Measurements from ENCODE around the gene OASL.

OASL gene

DNA sequence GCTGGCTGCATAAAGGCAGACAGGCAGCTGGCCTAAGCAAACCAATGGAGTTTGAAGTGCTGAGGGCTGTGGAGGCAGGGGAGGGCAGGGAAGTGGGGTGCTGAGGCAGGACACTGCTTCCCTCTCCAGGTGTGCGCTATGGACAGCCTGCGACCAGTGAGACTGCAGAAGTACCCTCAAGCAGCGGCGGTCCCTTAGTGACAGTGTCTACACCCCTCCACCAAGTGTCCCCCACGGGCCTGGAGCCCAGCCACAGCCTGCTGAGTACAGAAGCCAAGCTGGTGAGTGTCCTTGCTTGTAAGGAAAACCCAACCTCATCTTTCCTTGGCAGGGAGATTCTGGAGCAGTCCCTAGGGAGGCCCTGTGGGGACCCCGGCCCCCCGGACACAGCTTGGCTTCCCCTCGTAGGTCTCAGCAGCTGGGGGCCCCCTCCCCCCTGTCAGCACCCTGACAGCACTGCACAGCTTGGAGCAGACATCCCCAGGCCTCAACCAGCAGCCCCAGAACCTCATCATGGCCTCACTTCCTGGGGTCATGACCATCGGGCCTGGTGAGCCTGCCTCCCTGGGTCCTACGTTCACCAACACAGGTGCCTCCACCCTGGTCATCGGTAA lies 42.8 kb downstream of the OASL start:
- no peak for TF ChIP-seq SIN3A (IDR thresholded peaks at IDR 0.05; ENCODE audit: borderline replicate concordance, insufficient read depth, low read length)
- TF ChIP-seq POLR2AphosphoS5 (IDR thresholded peaks at IDR 0.05; ENCODE audit: low read depth, low read length) = no peak
- no peak for TF ChIP-seq TAF1 (IDR thresholded peaks at IDR 0.05; ENCODE audit: borderline replicate concordance, insufficient read depth, low read length)
- TF ChIP-seq, protein P1, sequence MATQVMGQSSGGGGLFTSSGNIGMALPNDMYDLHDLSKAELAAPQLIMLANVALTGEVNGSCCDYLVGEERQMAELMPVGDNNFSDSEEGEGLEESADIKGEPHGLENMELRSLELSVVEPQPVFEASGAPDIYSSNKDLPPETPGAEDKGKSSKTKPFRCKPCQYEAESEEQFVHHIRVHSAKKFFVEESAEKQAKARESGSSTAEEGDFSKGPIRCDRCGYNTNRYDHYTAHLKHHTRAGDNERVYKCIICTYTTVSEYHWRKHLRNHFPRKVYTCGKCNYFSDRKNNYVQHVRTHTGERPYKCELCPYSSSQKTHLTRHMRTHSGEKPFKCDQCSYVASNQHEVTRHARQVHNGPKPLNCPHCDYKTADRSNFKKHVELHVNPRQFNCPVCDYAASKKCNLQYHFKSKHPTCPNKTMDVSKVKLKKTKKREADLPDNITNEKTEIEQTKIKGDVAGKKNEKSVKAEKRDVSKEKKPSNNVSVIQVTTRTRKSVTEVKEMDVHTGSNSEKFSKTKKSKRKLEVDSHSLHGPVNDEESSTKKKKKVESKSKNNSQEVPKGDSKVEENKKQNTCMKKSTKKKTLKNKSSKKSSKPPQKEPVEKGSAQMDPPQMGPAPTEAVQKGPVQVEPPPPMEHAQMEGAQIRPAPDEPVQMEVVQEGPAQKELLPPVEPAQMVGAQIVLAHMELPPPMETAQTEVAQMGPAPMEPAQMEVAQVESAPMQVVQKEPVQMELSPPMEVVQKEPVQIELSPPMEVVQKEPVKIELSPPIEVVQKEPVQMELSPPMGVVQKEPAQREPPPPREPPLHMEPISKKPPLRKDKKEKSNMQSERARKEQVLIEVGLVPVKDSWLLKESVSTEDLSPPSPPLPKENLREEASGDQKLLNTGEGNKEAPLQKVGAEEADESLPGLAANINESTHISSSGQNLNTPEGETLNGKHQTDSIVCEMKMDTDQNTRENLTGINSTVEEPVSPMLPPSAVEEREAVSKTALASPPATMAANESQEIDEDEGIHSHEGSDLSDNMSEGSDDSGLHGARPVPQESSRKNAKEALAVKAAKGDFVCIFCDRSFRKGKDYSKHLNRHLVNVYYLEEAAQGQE (IDR thresholded peaks at IDR 0.05; ENCODE audit: insufficient read depth in 1 of 2, low read depth in 2 of 2, low read length in 2 of 2) = no peak
- no peak for TF ChIP-seq FOXP2 (optimal IDR thresholded peaks at IDR 0.05; ENCODE audit: borderline replicate concordance, extremely low read depth, extremely low read length, insufficient read depth)

DNA sequence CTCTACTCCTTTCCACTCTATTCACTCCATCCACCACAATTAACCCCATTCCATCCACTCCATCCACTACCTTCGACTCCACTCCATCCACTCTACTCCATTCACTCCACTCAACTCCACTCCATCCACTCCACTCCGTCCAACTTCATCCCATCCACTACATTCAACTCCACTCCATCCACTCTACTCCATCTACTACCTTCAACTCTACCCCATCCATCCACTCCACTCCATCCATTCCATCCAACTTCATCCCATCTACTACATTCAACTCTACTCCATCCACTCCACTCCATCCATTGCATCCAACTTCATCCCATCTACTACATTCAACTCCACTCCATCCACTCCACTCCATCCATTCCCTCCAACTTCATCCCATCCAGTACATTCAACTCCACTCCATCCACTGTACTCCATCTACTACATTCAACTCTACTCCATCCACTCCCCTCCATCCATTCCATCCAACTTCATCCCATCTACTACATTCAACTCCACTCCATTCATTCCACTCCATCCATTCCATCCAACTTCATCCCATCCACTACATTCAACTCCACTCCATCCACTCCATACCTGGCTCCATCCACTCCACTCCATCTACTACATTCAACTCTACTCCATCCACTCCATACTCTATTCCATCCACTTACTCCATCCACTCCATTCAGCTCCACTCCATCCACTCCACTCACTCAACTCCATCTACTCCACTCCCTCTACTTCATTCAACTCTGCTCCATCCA lies 44.3 kb downstream of the OASL start:
- TF ChIP-seq, protein P1 (IDR thresholded peaks at IDR 0.05; ENCODE audit: insufficient read depth in 1 of 2, low read depth in 2 of 2, low read length in 2 of 2) = no peak
- TF ChIP-seq TAF1 (IDR thresholded peaks at IDR 0.05; ENCODE audit: borderline replicate concordance, insufficient read depth, low read length) (no peak), FOXP2 (optimal IDR thresholded peaks at IDR 0.05; ENCODE audit: borderline replicate concordance, extremely low read depth, extremely low read length, insufficient read depth) (no peak), POLR2AphosphoS5 (IDR thresholded peaks at IDR 0.05; ENCODE audit: low read depth, low read length) (no peak), SIN3A (IDR thresholded peaks at IDR 0.05; ENCODE audit: borderline replicate concordance, insufficient read depth, low read length) (no peak)

DNA sequence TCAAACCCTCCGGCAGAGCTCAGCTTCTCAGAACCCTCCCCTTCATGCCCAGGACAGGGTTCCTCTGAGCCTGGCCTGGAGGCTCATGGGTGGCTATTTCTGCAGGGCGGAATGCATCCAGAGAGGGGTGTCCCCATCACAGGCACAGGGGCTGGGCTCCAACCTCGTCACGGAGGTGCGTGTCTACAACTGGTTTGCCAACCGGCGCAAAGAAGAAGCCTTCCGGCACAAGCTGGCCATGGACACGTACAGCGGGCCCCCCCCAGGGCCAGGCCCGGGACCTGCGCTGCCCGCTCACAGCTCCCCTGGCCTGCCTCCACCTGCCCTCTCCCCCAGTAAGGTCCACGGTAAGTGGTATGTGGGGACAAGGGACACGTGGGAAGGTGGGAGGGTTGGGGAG lies 45.0 kb downstream of the OASL start:
- TF ChIP-seq FOXP2 (optimal IDR thresholded peaks at IDR 0.05; ENCODE audit: borderline replicate concordance, extremely low read depth, extremely low read length, insufficient read depth) = no peak
- TF ChIP-seq, protein P1 (IDR thresholded peaks at IDR 0.05; ENCODE audit: insufficient read depth in 1 of 2, low read depth in 2 of 2, low read length in 2 of 2) = no peak
- TF ChIP-seq SIN3A (IDR thresholded peaks at IDR 0.05; ENCODE audit: borderline replicate concordance, insufficient read depth, low read length) = no peak
- TF ChIP-seq POLR2AphosphoS5 (IDR thresholded peaks at IDR 0.05; ENCODE audit: low read depth, low read length) = no peak
- no peak for TF ChIP-seq TAF1 (IDR thresholded peaks at IDR 0.05; ENCODE audit: borderline replicate concordance, insufficient read depth, low read length)

DNA sequence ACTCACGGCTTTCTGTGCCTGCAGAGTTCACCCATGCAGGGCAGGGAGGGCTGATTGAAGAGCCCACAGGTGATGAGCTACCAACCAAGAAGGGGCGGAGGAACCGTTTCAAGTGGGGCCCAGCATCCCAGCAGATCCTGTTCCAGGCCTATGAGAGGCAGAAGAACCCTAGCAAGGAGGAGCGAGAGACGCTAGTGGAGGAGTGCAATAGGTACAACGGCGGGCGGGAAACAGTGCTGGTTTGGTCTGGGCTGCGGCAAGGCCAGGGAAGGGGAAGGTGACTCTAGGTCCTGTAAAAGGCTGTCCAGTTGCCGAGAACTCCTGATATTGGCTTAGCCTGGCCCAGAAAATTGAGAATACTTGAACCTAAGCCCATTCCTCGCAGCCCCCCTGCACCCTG lies 45.5 kb downstream of the OASL start:
- TF ChIP-seq FOXP2 (optimal IDR thresholded peaks at IDR 0.05; ENCODE audit: borderline replicate concordance, extremely low read depth, extremely low read length, insufficient read depth) (no peak), SIN3A (IDR thresholded peaks at IDR 0.05; ENCODE audit: borderline replicate concordance, insufficient read depth, low read length) (no peak), POLR2AphosphoS5 (IDR thresholded peaks at IDR 0.05; ENCODE audit: low read depth, low read length) (no peak)
- TF ChIP-seq, protein P1 (IDR thresholded peaks at IDR 0.05; ENCODE audit: insufficient read depth in 1 of 2, low read depth in 2 of 2, low read length in 2 of 2) = no peak

All from PFSK-1 (cell line).